HepG2 (cell line): Measurements from ENCODE around the gene MMP25. TPM values are rescaled to one million over a fixed set of nuclear protein-coding genes. Genes with fewer than 3 reads are reported as not detected.

Experiments
- CC2D1A ChIP-seq: sonication (generic); formaldehyde crosslinking; IDR thresholded peaks from 2 replicates; pipeline ENCODE4 v1.8.1; 2023; ENCODE audit warnings: mild to moderate bottlenecking, missing genetic modification reagents
- DR1 ChIP-seq: sonication (generic); formaldehyde crosslinking; IDR thresholded peaks from 2 replicates; pipeline ENCODE4 v1.8.0; 2021; ENCODE audit warnings: mild to moderate bottlenecking, missing genetic modification reagents, inconsistent platforms
- PRDM4 ChIP-seq: sonication (generic); formaldehyde crosslinking; IDR thresholded peaks from 2 replicates; pipeline ENCODE4 v1.9.0; 2021; ENCODE audit warnings: missing genetic modification reagents, borderline replicate concordance
- ZNF687 ChIP-seq: sonication (generic); formaldehyde crosslinking; IDR thresholded peaks from 2 replicates; pipeline ENCODE4 v1.5.1; 2020; ENCODE audit warnings: mild to moderate bottlenecking, missing genetic modification reagents, moderate library complexity
- polyA plus RNA-seq, 8 experiments: library from polyadenylated mRNA; depleted of rRNA in 3 of 8; stranded (reverse) in 7 of 8; unstranded in 1 of 8; fragments of >200 nt; fragmentation: Illumina TruSeq in 4 of 8; extraction: Trizol in 4 of 8; gene quantifications; 2 replicates each; pipeline versions ENCODE4 v1.2.1 to v1.2.3, GENCODE V29; 2011 to 2016; ENCODE audit warnings: low read depth in 4 of 8, missing spikeins in 1 of 8, mixed read lengths in 1 of 8; ENCODE audit not compliant: insufficient read depth in 1 of 8
- total RNA-seq, 5 experiments: library from RNA; depleted of rRNA; stranded (reverse); fragments of >200 nt; fragmentation: Illumina TruSeq; extraction: Trizol; gene quantifications; 2 replicates each; pipeline ENCODE4 v1.2.3, GENCODE V29; 2016; ENCODE audit warnings: low read depth in 1 of 5

MMP25 gene
- total and polyA plus RNA-seq, 2 of the 13 experiments (the other 11 are each of a cell fraction or from before 2014, with no cell fraction given), result 0.04 to 0.08 TPM

GRCh38 chr16:3098459-3099394 lies 52.4 kb downstream of the MMP25 start, which contains the start of gene ZSCAN10 (continued):
- TF ChIP-seq ZNF687 (CRISPR knock-in tag), result peak; percentile 63
- no peak for TF ChIP-seq CC2D1A (CRISPR knock-in tag)
- TF ChIP-seq DR1 (CRISPR knock-in tag), result no peak
- no peak for TF ChIP-seq PRDM4 (CRISPR knock-in tag)
